H9 (cell line): ENCODE data around the gene EN1. TPM values are rescaled to one million over a fixed set of nuclear protein-coding genes. Genes with fewer than 3 reads are reported as not detected.

ENCODE experiments used
- DNase-seq: peaks from one replicate; pipeline ENCODE4 v3.0.0-alpha.2; 2017
- H2AFZ ChIP-seq: one replicate; pipeline ENCODE4 v1.6.1; 2013; ENCODE audit warnings: mild to moderate bottlenecking, low read length, control low read depth, moderate library complexity
- H2AK5ac ChIP-seq: 2 replicates; pipeline ENCODE4 v1.6.1; 2013; ENCODE audit warnings: low read length, control low read depth, mixed read lengths; ENCODE audit not compliant: insufficient read length
- H2BK120ac ChIP-seq: one replicate; pipeline ENCODE4 v1.6.1; 2013; ENCODE audit warnings: low read depth, mild to moderate bottlenecking, low read length, control low read depth, inconsistent platforms; ENCODE audit not compliant: poor library complexity, severe bottlenecking
- H2BK12ac ChIP-seq: 2 replicates; pipeline ENCODE4 v1.6.1; 2013; ENCODE audit warnings: low read length, control low read depth, mixed read lengths, low read depth; ENCODE audit not compliant: insufficient read length
- H2BK15ac ChIP-seq: 2 replicates; pipeline ENCODE4 v1.6.1; 2013; ENCODE audit warnings: low read depth, low read length, control low read depth
- H2BK20ac ChIP-seq: one replicate; pipeline ENCODE4 v1.6.1; 2013; ENCODE audit warnings: low read depth, mild to moderate bottlenecking, low read length, control low read depth, inconsistent platforms; ENCODE audit not compliant: poor library complexity, severe bottlenecking
- H2BK5ac ChIP-seq: 2 replicates; pipeline ENCODE4 v1.6.1; 2013; ENCODE audit warnings: low read length, control low read depth, mixed read lengths; ENCODE audit not compliant: insufficient read length
- H3K14ac ChIP-seq: 2 replicates; pipeline ENCODE4 v1.6.1; 2013; ENCODE audit warnings: low read length, control low read depth; ENCODE audit not compliant: insufficient read depth
- H3K18ac ChIP-seq: 2 replicates; pipeline ENCODE4 v1.6.1; 2013; ENCODE audit warnings: low read depth, mild to moderate bottlenecking, mixed read lengths, low read length, control low read depth; ENCODE audit not compliant: insufficient read length
- H3K23ac ChIP-seq: 2 replicates; pipeline ENCODE4 v1.6.1; 2013; ENCODE audit warnings: low read length, control low read depth, mixed read lengths, low read depth; ENCODE audit not compliant: insufficient read length
- H3K23me2 ChIP-seq: 2 replicates; pipeline ENCODE4 v1.6.1; 2013; ENCODE audit warnings: low read depth, mild to moderate bottlenecking, mixed read lengths, low read length, control low read depth; ENCODE audit not compliant: insufficient read length, poor library complexity, severe bottlenecking
- H3K27ac ChIP-seq: 2 replicates; pipeline ENCODE4 v1.5.1; 2013; ENCODE audit warnings: low read length, control low read depth, mixed read lengths, low read depth; ENCODE audit not compliant: insufficient read length
- H3K27me3 ChIP-seq: 2 replicates; pipeline ENCODE4 v1.6.1; 2013; ENCODE audit warnings: low read length, control low read depth, inconsistent platforms; ENCODE audit not compliant: insufficient read depth
- H3K4ac ChIP-seq: 2 replicates; pipeline ENCODE4 v1.6.1; 2013; ENCODE audit warnings: low read depth, mild to moderate bottlenecking, control low read depth, inconsistent platforms, low read length, moderate library complexity
- H3K4me1 ChIP-seq: 2 replicates; pipeline ENCODE4 v1.6.1; 2013; ENCODE audit warnings: low read length, control low read depth, inconsistent platforms; ENCODE audit not compliant: insufficient read depth
- H3K4me2 ChIP-seq: 2 replicates; pipeline ENCODE4 v1.6.1; 2013; ENCODE audit warnings: low read length, control low read depth, mixed read lengths; ENCODE audit not compliant: insufficient read length, insufficient read depth
- H3K56ac ChIP-seq: 2 replicates; pipeline ENCODE4 v1.6.1; 2013; ENCODE audit warnings: low read depth, mild to moderate bottlenecking, mixed read lengths, low read length, control low read depth; ENCODE audit not compliant: insufficient read length
- H3K79me1 ChIP-seq: 2 replicates; pipeline ENCODE4 v1.6.1; 2013; ENCODE audit warnings: low read depth, mild to moderate bottlenecking, moderate library complexity, low read length, control low read depth, inconsistent platforms; ENCODE audit not compliant: insufficient read depth, poor library complexity, severe bottlenecking
- H3K79me2 ChIP-seq: 2 replicates; pipeline ENCODE4 v1.6.1; 2013; ENCODE audit warnings: low read length, control low read depth, inconsistent platforms; ENCODE audit not compliant: insufficient read depth
- H3K9ac ChIP-seq: 2 replicates; pipeline ENCODE4 v1.6.1; 2013; ENCODE audit warnings: low read length, control low read depth, mixed read lengths; ENCODE audit not compliant: insufficient read length; ENCODE audit errors: extremely low read depth
- H3K9me3 ChIP-seq: one replicate; pipeline ENCODE4 v1.6.1; 2013; ENCODE audit warnings: low read depth, low read length, inconsistent platforms; ENCODE audit not compliant: control insufficient read depth
- H3T11ph ChIP-seq: one replicate; pipeline ENCODE4 v1.6.1; 2013; ENCODE audit warnings: mild to moderate bottlenecking, low read length, control low read depth, inconsistent platforms
- H4K20me1 ChIP-seq: one replicate; pipeline ENCODE4 v1.6.1; 2013; ENCODE audit not compliant: control insufficient read depth, insufficient read length, insufficient read depth
- H4K5ac ChIP-seq: 2 replicates; pipeline ENCODE4 v1.6.1; 2013; ENCODE audit warnings: low read depth, mild to moderate bottlenecking, mixed read lengths, low read length, control low read depth; ENCODE audit not compliant: insufficient read length
- H4K8ac ChIP-seq: replicated peaks from 2 replicates; pipeline ENCODE4 v1.6.1; 2013; ENCODE audit warnings: low read length, control low read depth, mixed read lengths, low read depth; ENCODE audit not compliant: insufficient read length
- H4K91ac ChIP-seq: 2 replicates; pipeline ENCODE4 v1.6.1; 2013; ENCODE audit warnings: low read depth, mild to moderate bottlenecking, moderate library complexity, mixed read lengths, low read length, control low read depth; ENCODE audit not compliant: insufficient read length
- H3K27ac Mint-ChIP-seq, 3 experiments: 2 replicates in 2 of 3; 3 replicates in 1 of 3; pipeline ENCODE4 v1.8.0; 2020 to 2021; ENCODE audit warnings: mixed read lengths in 3 of 3, mild to moderate bottlenecking in 1 of 3, moderate library complexity in 1 of 3
- H3K27me3 Mint-ChIP-seq: 2 replicates; pipeline ENCODE4 v1.8.0; 2021; ENCODE audit warnings: low read depth, mild to moderate bottlenecking, moderate library complexity, mixed read lengths
- H3K36me3 Mint-ChIP-seq, 3 experiments: 2 replicates in 2 of 3; 3 replicates in 1 of 3; pipeline ENCODE4 v1.8.0; 2020 to 2021; ENCODE audit warnings: low read depth in 3 of 3, mixed read lengths in 3 of 3; ENCODE audit not compliant: insufficient read depth in 1 of 3
- H3K4me1 Mint-ChIP-seq, 2 experiments: 2 replicates each; pipeline ENCODE4 v1.8.0; 2020; ENCODE audit warnings: mixed read lengths in 2 of 2
- H3K4me3 Mint-ChIP-seq, 2 experiments: 2 replicates in 1 of 2; 3 replicates in 1 of 2; pipeline ENCODE4 v1.8.0; 2020 to 2021; ENCODE audit warnings: mild to moderate bottlenecking in 2 of 2, mixed read lengths in 2 of 2, moderate library complexity in 1 of 2
- H3K9me3 Mint-ChIP-seq, 2 experiments: 2 replicates in 1 of 2; 3 replicates in 1 of 2; pipeline ENCODE4 v1.8.0; 2020; ENCODE audit warnings: mild to moderate bottlenecking in 2 of 2, mixed read lengths in 2 of 2, moderate library complexity in 1 of 2
- WGBS: extraction: QIAGEN DNeasy Blood & Tissue Kit; methylation state at CpG from one replicate; pipeline ENCODE4 v1.1.7; 2013; ENCODE audit warnings: missing lambda C conversion rate, low lambda C conversion rate, mixed read lengths; ENCODE audit not compliant: insufficient read length; ENCODE audit errors: extremely low coverage; 5-methylcytosine and 5-hydroxymethylcytosine counted together
- total RNA-seq: library from RNA; stranded (reverse); gene quantifications from 2 replicates; pipeline ENCODE4 v1.2.1, GENCODE V29; 2021
- TF ChIP-seq, protein P1 (sequence below): fragments of 200-600 bp; sonication (generic); conservative IDR thresholded peaks from 3 replicates; pipeline ENCODE4 v1.8.0; 2021; ENCODE audit warnings: antibody characterized with exemption, mild to moderate bottlenecking

The EN1 gene
- total RNA-seq, 1 experiment from 2014 or later: not detected

- peak overlapping the region; percentile 60 for H3K4me2 ChIP-seq
- H3K27ac Mint-ChIP-seq: no peak overlapping the region
- H2BK12ac ChIP-seq: no peak overlapping the region
- peaks cover 3 to 15% of the 10 kb centered on the region in 2 experiments; a peak in 4 of 5 replicates for H3K9me3 Mint-ChIP-seq
- H3K79me1 ChIP-seq: no peaks in the 10 kb centered on the region
- H3K18ac ChIP-seq: no peak overlapping the region
- H3K36me3 Mint-ChIP-seq: no peaks in the 10 kb centered on the region; a peak in 2 of 7 replicates
- no peak overlapping the region for H3K9ac ChIP-seq
- no peaks in the 10 kb centered on the region for H3K79me2 ChIP-seq
- H2AK5ac ChIP-seq: no peak overlapping the region
- H3T11ph ChIP-seq: no peak overlapping the region
- no peak overlapping the region for H2BK20ac ChIP-seq
- no peak overlapping the region for H3K14ac ChIP-seq
- H3K27ac ChIP-seq: no peak overlapping the region
- H4K5ac ChIP-seq: no peak overlapping the region
- no peaks in the 10 kb centered on the region for H3K4me1 ChIP-seq
- peaks cover 88% of the 10 kb centered on the region for H3K27me3 ChIP-seq
- H2AFZ ChIP-seq: no peak overlapping the region
- H3K27me3 Mint-ChIP-seq: peaks cover 96% of the 10 kb centered on the region
- H3K23ac ChIP-seq: no peak overlapping the region
- no peak overlapping the region for H2BK120ac ChIP-seq
- H3K56ac ChIP-seq: no peak overlapping the region
- H4K8ac ChIP-seq: no peak overlapping the region
- H3K23me2 ChIP-seq: peaks cover 4% of the 10 kb centered on the region
- H3K4me1 Mint-ChIP-seq: peaks cover 34 to 57% of the 10 kb centered on the region in 2 experiments
- DNase-seq: peak; percentile 67
- H4K20me1 ChIP-seq: no peaks in the 10 kb centered on the region
- H2BK5ac ChIP-seq: no peak overlapping the region
- no peak overlapping the region for H4K91ac ChIP-seq
- WGBS: no CpG with 5 or more reads among the region's 60 CpGs
- peak overlapping the region; percentile 44 to 82 for H3K4me3 Mint-ChIP-seq
- TF ChIP-seq, protein P1, sequence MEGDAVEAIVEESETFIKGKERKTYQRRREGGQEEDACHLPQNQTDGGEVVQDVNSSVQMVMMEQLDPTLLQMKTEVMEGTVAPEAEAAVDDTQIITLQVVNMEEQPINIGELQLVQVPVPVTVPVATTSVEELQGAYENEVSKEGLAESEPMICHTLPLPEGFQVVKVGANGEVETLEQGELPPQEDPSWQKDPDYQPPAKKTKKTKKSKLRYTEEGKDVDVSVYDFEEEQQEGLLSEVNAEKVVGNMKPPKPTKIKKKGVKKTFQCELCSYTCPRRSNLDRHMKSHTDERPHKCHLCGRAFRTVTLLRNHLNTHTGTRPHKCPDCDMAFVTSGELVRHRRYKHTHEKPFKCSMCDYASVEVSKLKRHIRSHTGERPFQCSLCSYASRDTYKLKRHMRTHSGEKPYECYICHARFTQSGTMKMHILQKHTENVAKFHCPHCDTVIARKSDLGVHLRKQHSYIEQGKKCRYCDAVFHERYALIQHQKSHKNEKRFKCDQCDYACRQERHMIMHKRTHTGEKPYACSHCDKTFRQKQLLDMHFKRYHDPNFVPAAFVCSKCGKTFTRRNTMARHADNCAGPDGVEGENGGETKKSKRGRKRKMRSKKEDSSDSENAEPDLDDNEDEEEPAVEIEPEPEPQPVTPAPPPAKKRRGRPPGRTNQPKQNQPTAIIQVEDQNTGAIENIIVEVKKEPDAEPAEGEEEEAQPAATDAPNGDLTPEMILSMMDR: no peak
- no peaks in the 10 kb centered on the region for H3K9me3 ChIP-seq
- H3K4ac ChIP-seq: no peak overlapping the region
- no peak overlapping the region for H2BK15ac ChIP-seq
Measured at GRCh38 chr2:118842661-118843482, 4.6 kb downstream of the EN1 start.
